ENCODE results near the gene LURAP1L.

LURAP1L gene

GRCh38 chr9:12774861-12775678 is at the start of gene LURAP1L:
Gene LURAP1L (plus strand): TSS chr9:12775020. CDS start chr9:12775716, 696 bp downstream.
- no peak for DNase-seq

GRCh38 chr9:12726795-12727194 is 48.0 kb upstream of the LURAP1L start:
- no peak for DNase-seq

- DNase-seq = no peak
Measured at GRCh38 chr9:12730198-12730597, 44.6 kb upstream of the LURAP1L start.

GRCh38 chr9:12730927-12731326 is 43.9 kb upstream of the LURAP1L start:
- no peak for DNase-seq

- no peak for DNase-seq
Measured at GRCh38 chr9:12732971-12733370, 41.8 kb upstream of the LURAP1L start.

- no peak for DNase-seq
Measured at GRCh38 chr9:12735665-12736064, 39.2 kb upstream of the LURAP1L start.

- DNase-seq = no peak
Measured at GRCh38 chr9:12737871-12738270, 36.9 kb upstream of the LURAP1L start.

GRCh38 chr9:12739014-12739652 is 35.7 kb upstream of the LURAP1L start:
- no peak for DNase-seq

- DNase-seq = no peak
Measured at GRCh38 chr9:12740845-12741244, 34.0 kb upstream of the LURAP1L start.

GRCh38 chr9:12748016-12748415 is 26.8 kb upstream of the LURAP1L start:
- no peak for DNase-seq

GRCh38 chr9:12748954-12749353 is 25.9 kb upstream of the LURAP1L start:
- DNase-seq = no peak

- no peak for DNase-seq
Measured at GRCh38 chr9:12753931-12754330, 20.9 kb upstream of the LURAP1L start.

- DNase-seq = no peak
Measured at GRCh38 chr9:12759761-12760160, 15.1 kb upstream of the LURAP1L start.

- DNase-seq = no peak
Measured at GRCh38 chr9:12760758-12761157, 14.1 kb upstream of the LURAP1L start.

- no peak for DNase-seq
Measured at GRCh38 chr9:12764150-12764549, 10.7 kb upstream of the LURAP1L start.

- DNase-seq = no peak
Measured at GRCh38 chr9:12765088-12765798, 9.6 kb upstream of the LURAP1L start.

GRCh38 chr9:12766357-12766756 is 8.5 kb upstream of the LURAP1L start:
- DNase-seq = no peak

- no peak for DNase-seq
Measured at GRCh38 chr9:12770261-12770660, 4.6 kb upstream of the LURAP1L start.

GRCh38 chr9:12771891-12772290 is 2.9 kb upstream of the LURAP1L start:
- DNase-seq = no peak

GRCh38 chr9:12773562-12773961 is 1.3 kb upstream of the LURAP1L start:
- no peak for DNase-seq

- no peak for DNase-seq
Measured at GRCh38 chr9:12775679-12776512, 1.1 kb downstream of the LURAP1L start.

GRCh38 chr9:12776513-12777055 is 1.8 kb downstream of the LURAP1L start:
- no peak for DNase-seq
